Right lobe of liver (tissue), 4 donors: ENCODE measurements around the gene RAB32.

Source experiments
- CTCF ChIP-seq, 4 donors: fragments of 200-600 bp in 3 of 4; fragments of 450-650 bp in 1 of 4; IDR thresholded peaks; one replicate each; pipeline versions ENCODE4 v1.5.1 to v1.8.0; 2016 to 2022; ENCODE audit warnings: antibody characterized with exemption in 4 of 4, mild to moderate bottlenecking in 2 of 4
- POLR2A ChIP-seq: fragments of 450-650 bp; IDR thresholded peaks from one replicate; pipeline ENCODE4 v1.6.1; 2017; ENCODE audit warnings: antibody characterized with exemption, mild to moderate bottlenecking
- donor health status: DM: no; HTN: no; CAD: no.
- donor health status: DM: no; HTN: no; CAD: no.
- donor health status: DM: no; HTN: yes; CAD: no.

GRCh38 chr6:146548898-146549374 is 5.3 kb downstream of the RAB32 start:
- TF ChIP-seq CTCF (IDR thresholded peaks at IDR 0.05), result no peak
- TF ChIP-seq POLR2A, result no peak
